H1 (cell line): ENCODE results near the gene ORC5. TPM values are rescaled to one million over a fixed set of nuclear protein-coding genes. Genes with fewer than 3 reads are reported as not detected.

ENCODE experiments used
- CTCF ChIA-PET: fragments of 300-600 bp; sonication (Branson Sonifier 250); formaldehyde crosslinking; loops from one replicate; lab custom pipeline; 2021; ENCODE audit not compliant: partially characterized antibody; lab: Charles Lee
- POLR2A ChIA-PET: fragments of 300-600 bp; sonication (Branson Sonifier 250); formaldehyde crosslinking; loops from one replicate; lab custom pipeline; 2021; ENCODE audit warnings: inconsistent platforms; ENCODE audit not compliant: partially characterized antibody; lab: Charles Lee
- DNase-seq, 2 experiments: peaks; one replicate each; pipeline versions ENCODE4 v3.0.0 to v3.0.0-alpha.2; 2010 to 2022; ENCODE audit warnings: low spot score in 2 of 2, low read depth in 1 of 2, mixed read lengths in 1 of 2
- FAIRE-seq: peaks from 2 replicates; lab custom pipeline; 2011; peaks lifted over from hg19 to GRCh38; lab: Jason Lieb, UNC
- H2AFZ ChIP-seq: 2 replicates; pipeline ENCODE4 v1.8.1; 2012; ENCODE audit warnings: low read length, inconsistent platforms
- H2AK5ac ChIP-seq: 2 replicates; pipeline ENCODE4 v1.6.1; 2013; ENCODE audit warnings: low read depth, low read length
- H2BK120ac ChIP-seq: replicated peaks from 2 replicates; pipeline ENCODE3; 2013; ENCODE audit warnings: low read depth, low read length, inconsistent platforms
- H2BK12ac ChIP-seq: 2 replicates; pipeline ENCODE4 v1.6.1; 2013; ENCODE audit warnings: low read depth, low read length
- H2BK15ac ChIP-seq: 2 replicates; pipeline ENCODE4 v1.6.1; 2013; ENCODE audit warnings: low read length
- H2BK20ac ChIP-seq: 2 replicates; pipeline ENCODE4 v1.6.1; 2013; ENCODE audit warnings: low read length
- H2BK5ac ChIP-seq: 2 replicates; pipeline ENCODE4 v1.6.1; 2013; ENCODE audit warnings: low read depth, low read length
- H3K14ac ChIP-seq: 2 replicates; pipeline ENCODE4 v1.6.1; 2013; ENCODE audit warnings: inconsistent platforms; ENCODE audit not compliant: insufficient read length
- H3K18ac ChIP-seq: 2 replicates; pipeline ENCODE4 v1.6.1; 2013; ENCODE audit warnings: low read length; ENCODE audit errors: extremely low read depth
- H3K23ac ChIP-seq: 2 replicates; pipeline ENCODE4 v1.6.1; 2013; ENCODE audit warnings: inconsistent platforms; ENCODE audit not compliant: insufficient read length
- H3K23me2 ChIP-seq: 2 replicates; pipeline ENCODE4 v1.6.1; 2013; ENCODE audit warnings: low read depth, low read length
- H3K27ac ChIP-seq: 2 replicates; pipeline ENCODE4 v1.6.1; 2011; ENCODE audit warnings: low read depth, low read length, inconsistent platforms
- H3K27me3 ChIP-seq, 4 experiments: replicated peaks in 1 of 4; 1 replicate in 1 of 4; 2 replicates in 3 of 4; pipeline versions ENCODE4 v1.6.1 to v1.8.1; 2011 to 2013; ENCODE audit warnings: low read length in 3 of 4, mild to moderate bottlenecking in 3 of 4, inconsistent platforms in 2 of 4, mixed read lengths in 2 of 4, moderate library complexity in 1 of 4; ENCODE audit not compliant: control insufficient read depth in 3 of 4, insufficient read depth in 3 of 4; ENCODE audit errors: extremely low read depth in 1 of 4
- H3K36me3 ChIP-seq, 4 experiments: 2 replicates each; pipeline versions ENCODE4 v1.6.1 to v1.8.1; 2011 to 2013; ENCODE audit warnings: mild to moderate bottlenecking in 4 of 4, low read length in 3 of 4, moderate library complexity in 2 of 4, control low read depth in 1 of 4, inconsistent platforms in 1 of 4; ENCODE audit not compliant: insufficient read depth in 4 of 4, control insufficient read depth in 2 of 4
- H3K4ac ChIP-seq: replicated peaks from 2 replicates; pipeline ENCODE3; 2013; ENCODE audit warnings: low read length, low read depth, mixed read lengths, inconsistent platforms; ENCODE audit not compliant: insufficient read length
- H3K4me1 ChIP-seq, 4 experiments: replicated peaks in 1 of 4; 1 replicate in 1 of 4; 2 replicates in 3 of 4; pipeline versions ENCODE4 v1.6.1 to v1.8.1; 2011 to 2013; ENCODE audit warnings: low read length in 3 of 4, inconsistent platforms in 2 of 4, mixed read lengths in 1 of 4; ENCODE audit not compliant: insufficient read depth in 4 of 4, control insufficient read depth in 3 of 4
- H3K4me2 ChIP-seq, 2 experiments: 2 replicates each; pipeline versions ENCODE4 v1.6.1 to v1.8.1; 2011 to 2013; ENCODE audit warnings: low read depth in 2 of 2, low read length in 2 of 2, control low read depth in 1 of 2, inconsistent platforms in 1 of 2, mild to moderate bottlenecking in 1 of 2; ENCODE audit not compliant: insufficient read depth in 1 of 2
- H3K4me3 ChIP-seq, 4 experiments: fragments of 200-600, 300-600 bp in 1 of 4; sonication (generic), shearing (Covaris generic), sonication (Bioruptor Twin) in 1 of 4; 2 replicates each; pipeline versions ENCODE4 v1.5.1 to v1.8.1; 2011 to 2016; ENCODE audit warnings: low read length in 4 of 4, low read depth in 3 of 4, control low read depth in 2 of 4, inconsistent platforms in 2 of 4, mild to moderate bottlenecking in 2 of 4, mixed read lengths in 1 of 4, moderate library complexity in 1 of 4; ENCODE audit not compliant: insufficient read depth in 2 of 4; ENCODE audit errors: extremely low read depth in 1 of 4
- H3K56ac ChIP-seq: replicated peaks from 2 replicates; pipeline ENCODE3; 2013; ENCODE audit warnings: low read depth, mild to moderate bottlenecking, mixed read lengths, low read length, inconsistent platforms; ENCODE audit not compliant: insufficient read length
- H3K79me1 ChIP-seq: 2 replicates; pipeline ENCODE4 v1.6.1; 2013; ENCODE audit warnings: low read depth, low read length, control low read depth
- H3K79me2 ChIP-seq, 2 experiments: 2 replicates each; pipeline versions ENCODE4 v1.6.1 to v1.8.1; 2012 to 2013; ENCODE audit warnings: low read length in 2 of 2, mild to moderate bottlenecking in 2 of 2, inconsistent platforms in 1 of 2; ENCODE audit not compliant: insufficient read depth in 2 of 2, control insufficient read depth in 1 of 2
- H3K9ac ChIP-seq, 4 experiments: replicated peaks in 1 of 4; 1 replicate in 1 of 4; 2 replicates in 3 of 4; pipeline versions ENCODE4 v1.6.1 to v1.8.1; 2011 to 2013; ENCODE audit warnings: low read depth in 3 of 4, low read length in 3 of 4, control low read depth in 2 of 4, mild to moderate bottlenecking in 2 of 4, moderate library complexity in 2 of 4, inconsistent platforms in 1 of 4; ENCODE audit errors: extremely low read depth in 1 of 4
- H3K9me3 ChIP-seq, 2 experiments: 2 replicates each; pipeline versions ENCODE4 v1.6.1 to v1.8.1; 2012 to 2013; ENCODE audit warnings: mild to moderate bottlenecking in 2 of 2, moderate library complexity in 2 of 2, control low read depth in 1 of 2, inconsistent platforms in 1 of 2, low read depth in 1 of 2, low read length in 1 of 2, mixed read lengths in 1 of 2; ENCODE audit not compliant: insufficient read depth in 2 of 2
- H4K20me1 ChIP-seq, 2 experiments: replicated peaks in 1 of 2; 2 replicates each; pipeline versions ENCODE3 to v1.8.1; 2011 to 2013; ENCODE audit warnings: inconsistent platforms in 2 of 2, low read length in 2 of 2, mild to moderate bottlenecking in 1 of 2; ENCODE audit not compliant: insufficient read depth in 2 of 2, control insufficient read depth in 1 of 2
- H4K5ac ChIP-seq: 2 replicates; pipeline ENCODE4 v1.6.1; 2013; ENCODE audit warnings: low read length, low read depth, mixed read lengths, inconsistent platforms; ENCODE audit not compliant: insufficient read length
- H4K8ac ChIP-seq: 2 replicates; pipeline ENCODE4 v1.8.0; 2013; ENCODE audit warnings: mild to moderate bottlenecking, moderate library complexity, low read length, inconsistent platforms; ENCODE audit not compliant: insufficient read depth; ENCODE audit errors: extremely low read depth
- H4K91ac ChIP-seq: replicated peaks from 2 replicates; pipeline ENCODE3; 2013; ENCODE audit warnings: low read length, mixed read lengths, inconsistent platforms; ENCODE audit not compliant: insufficient read length
- BCL11A ChIP-seq, 2 experiments: IDR thresholded peaks; one replicate each; pipeline ENCODE4 v1.6.1; 2011; ENCODE audit warnings: low read depth in 2 of 2, low read length in 2 of 2, mild to moderate bottlenecking in 2 of 2
- CBX5 ChIP-seq: fragments of 300-800, 300-1000 bp; sonication (generic); IDR thresholded peaks from 2 replicates; pipeline ENCODE4 v1.7.1; 2016; ENCODE audit warnings: antibody characterized with exemption, low read length, low read depth
- CBX8 ChIP-seq: fragments of 300-800, 300-1000 bp; sonication (generic); IDR thresholded peaks from 2 replicates; pipeline ENCODE4 v1.7.1; 2016; ENCODE audit warnings: low read depth, low read length, borderline replicate concordance
- FOSL1 ChIP-seq: IDR thresholded peaks from 2 replicates; pipeline ENCODE4 v1.6.1; 2011; ENCODE audit warnings: mild to moderate bottlenecking, low read depth, low read length, moderate library complexity; ENCODE audit not compliant: insufficient read depth
- JUND ChIP-seq: IDR thresholded peaks from 2 replicates; pipeline ENCODE4 v1.6.1; 2011; ENCODE audit warnings: mild to moderate bottlenecking, improper control_type of control experiment, low read length
- KDM4A ChIP-seq: IDR thresholded peaks from one replicate; pipeline ENCODE4 v1.7.1; 2012; ENCODE audit warnings: low read depth, mild to moderate bottlenecking, moderate library complexity, low read length, inconsistent platforms; ENCODE audit not compliant: severe bottlenecking
- MAFK ChIP-seq: IDR thresholded peaks from 2 replicates; pipeline ENCODE4 v1.6.1; 2012; ENCODE audit warnings: low read depth, mild to moderate bottlenecking, improper control_type of control experiment, low read length
- POLR2AphosphoS5 ChIP-seq: IDR thresholded peaks from 2 replicates; pipeline ENCODE4 v1.6.1; 2011; ENCODE audit warnings: low read depth, low read length
- POU5F1 ChIP-seq: IDR thresholded peaks from 2 replicates; pipeline ENCODE4 v1.6.1; 2011; ENCODE audit warnings: low read depth, mild to moderate bottlenecking, low read length, moderate library complexity
- SP1 ChIP-seq: IDR thresholded peaks from 2 replicates; pipeline ENCODE4 v1.6.1; 2011; ENCODE audit warnings: low read depth, low read length
- SP4 ChIP-seq: IDR thresholded peaks from 2 replicates; pipeline ENCODE4 v1.6.1; 2012; ENCODE audit warnings: low read length, inconsistent platforms
- SUZ12 ChIP-seq: fragments of 200-600 bp; sonication (generic); IDR thresholded peaks from 2 replicates; pipeline ENCODE4 v1.6.1; 2012; ENCODE audit warnings: mild to moderate bottlenecking, inconsistent platforms, low read length, moderate library complexity, mixed read lengths
- TAF1 ChIP-seq: IDR thresholded peaks from 2 replicates; pipeline ENCODE4 v1.6.1; 2011; ENCODE audit warnings: mild to moderate bottlenecking, low read depth, low read length
- TAF7 ChIP-seq: optimal IDR thresholded peaks from 2 replicates; pipeline ENCODE3; 2011; ENCODE audit warnings: low read depth, mild to moderate bottlenecking, inconsistent platforms, low read length, moderate library complexity, borderline replicate concordance
- WGBS, 2 experiments: shearing (Covaris generic) in 1 of 2; methylation state at CpG; one replicate each; pipeline versions ENCODE4 v1.1.6 to v1.1.7; 2013 to 2015; ENCODE audit warnings: low lambda C conversion rate in 2 of 2, mixed read lengths in 2 of 2, inconsistent platforms in 1 of 2, low coverage in 1 of 2, missing lambda C conversion rate in 1 of 2; ENCODE audit not compliant: insufficient replicate concordance in 2 of 2, insufficient coverage in 1 of 2, insufficient read length in 1 of 2; ENCODE audit errors: extremely low coverage in 1 of 2, missing lambda C conversion rate in 1 of 2; 5-methylcytosine and 5-hydroxymethylcytosine counted together
- polyA plus RNA-seq, 7 experiments: library from polyadenylated mRNA; depleted of rRNA in 3 of 7; stranded (reverse) in 5 of 7; unstranded in 2 of 7; fragments of >200 nt in 5 of 7; fragments of 200-250 nt in 2 of 7; gene quantifications; 1 replicate in 5 of 7; 2 replicates in 1 of 7; 4 replicates in 1 of 7; pipeline versions ENCODE4 v1.2.1 to v1.2.3, GENCODE V29; 2011 to 2013; ENCODE audit warnings: missing spikeins in 2 of 7, mixed read lengths in 2 of 7
- total RNA-seq: library from RNA; stranded (reverse); fragmentation: NEBNext Ultra II Directional; extraction: Animal tissue kit (Norgen Biotek cat#: 25700); gene quantifications from 2 replicates; pipeline ENCODE4 v1.2.1, GENCODE V29; 2021

The ORC5 gene
- total and polyA plus RNA-seq, 2 of the 8 experiments (the other 6 are each of a cell fraction or from before 2014, with no cell fraction given), result 7.7 to 19.9 TPM

- no peaks in the 10 kb centered on the region; the same call in 1 of the 2 replicates for H3K23me2 ChIP-seq
- no peak overlapping the region for H2BK5ac ChIP-seq
- WGBS, 2 experiments, result 94% methylated on average over 5 of the region's 6 CpGs; no CpG with 5 or more reads in 1 of the 2 experiments
- H2BK120ac ChIP-seq, result no peak overlapping the region
- H3K14ac ChIP-seq, result no peak overlapping the region
- no peak overlapping the region for H4K8ac ChIP-seq
- FAIRE-seq (no peak), DNase-seq (no peak)
- no peak overlapping the region for H3K9ac ChIP-seq
- H3K79me1 ChIP-seq, result no peaks in the 10 kb centered on the region
- H3K36me3 ChIP-seq, result no peaks in the 10 kb centered on the region
- H2BK20ac ChIP-seq, result no peak overlapping the region
- no peak overlapping the region for H3K4me3 ChIP-seq
- no peak overlapping the region for H4K91ac ChIP-seq
- H3K27ac ChIP-seq, result no peak overlapping the region
- CTCF ChIA-PET, result interaction anchor here (1.2 kb wide), 1 partner anchor 34 kb away, joined by 3 read pairs; no protein-coding TSS in a partner anchor
- no peak overlapping the region for H2AFZ ChIP-seq
- no peak overlapping the region for H3K56ac ChIP-seq
- H3K18ac ChIP-seq, result no peak overlapping the region
- H3K79me2 ChIP-seq, result no peaks in the 10 kb centered on the region
- H4K5ac ChIP-seq, result no peak overlapping the region
- no peak overlapping the region for H3K23ac ChIP-seq
- H2BK15ac ChIP-seq, result no peak overlapping the region
- H3K9me3 ChIP-seq, result no peaks in the 10 kb centered on the region
- TF ChIP-seq KDM4A (no peak), TAF1 (no peak), MAFK (no peak), POLR2AphosphoS5 (no peak), FOSL1 (no peak), TAF7 (no peak), SUZ12 (no peak), CBX8 (no peak), BCL11A (IDR thresholded peaks at IDR 0.05; ENCODE audit: low read depth in 2 of 2, low read length in 2 of 2) (no peak), SP4 (no peak), SP1 (no peak), POU5F1 (no peak), CBX5 (no peak), JUND (no peak)
- POLR2A ChIA-PET, result no interaction called here
- H4K20me1 ChIP-seq, result no peaks in the 10 kb centered on the region
- H2BK12ac ChIP-seq, result no peak overlapping the region
- no peaks in the 10 kb centered on the region for H3K4me1 ChIP-seq
- no peak overlapping the region for H3K4ac ChIP-seq
- no peak overlapping the region for H3K4me2 ChIP-seq
- no peak overlapping the region for H2AK5ac ChIP-seq
- no peaks in the 10 kb centered on the region for H3K27me3 ChIP-seq
Measured at GRCh38 chr7:104093127-104093526, 114.7 kb downstream of the ORC5 start.
